Activated T-cell treated with anti-CD3 and anti-CD28 coated beads, Interleukin-2, amount 50 U/mL, for 48 hours (primary cell): ENCODE data around the gene CCNDBP1.
"Not testable (repeated sequence)": the region's sequence is repeated elsewhere in the genome, so short reads cannot be mapped to it uniquely, and the experiment has no call there.

Experiments used
- DNase-seq, 2 experiments: peaks; one replicate each; pipeline ENCODE4 v3.0.0-alpha.2; 2020

The CCNDBP1 gene

GRCh38 chr15:43194795-43195194 lies 9.6 kb downstream of the CCNDBP1 start:
- no peak for DNase-seq

GRCh38 chr15:43196760-43197548 lies 11.8 kb downstream of the CCNDBP1 start:
- DNase-seq: no peak

GRCh38 chr15:43197773-43198172 lies 12.6 kb downstream of the CCNDBP1 start:
- not testable (repeated sequence) for DNase-seq

- DNase-seq: not testable (repeated sequence)
These were observed 13.4 kb downstream of the CCNDBP1 start for GRCh38 chr15:43198556-43198955.

GRCh38 chr15:43198992-43199391 lies 13.8 kb downstream of the CCNDBP1 start:
- DNase-seq: no peak

- DNase-seq: no peak
These were observed 14.8 kb downstream of the CCNDBP1 start for GRCh38 chr15:43199945-43200488.

- DNase-seq: peak; percentile 64 to 70
These were observed 19.1 kb downstream of the CCNDBP1 start for GRCh38 chr15:43204016-43204901.

- DNase-seq: peak in 1 of 2 experiments; percentile 7
These were observed 20.9 kb downstream of the CCNDBP1 start for GRCh38 chr15:43206054-43206453.

- no peak for DNase-seq
These were observed 21.8 kb downstream of the CCNDBP1 start for GRCh38 chr15:43207024-43207423.

GRCh38 chr15:43208052-43209002 lies 23.1 kb downstream of the CCNDBP1 start:
- DNase-seq: peak in 1 of 2 experiments; percentile 7

- peak in 1 of 2 experiments; percentile 17 for DNase-seq
These were observed 24.0 kb downstream of the CCNDBP1 start for GRCh38 chr15:43209059-43209824.

GRCh38 chr15:43210172-43210745 lies 25.1 kb downstream of the CCNDBP1 start:
- DNase-seq: peak in 1 of 2 experiments; percentile 5

GRCh38 chr15:43210807-43211206 lies 25.6 kb downstream of the CCNDBP1 start:
- DNase-seq: no peak

- DNase-seq: no peak
These were observed 26.1 kb downstream of the CCNDBP1 start for GRCh38 chr15:43211224-43211735.

GRCh38 chr15:43212299-43212698 lies 27.1 kb downstream of the CCNDBP1 start:
- no peak for DNase-seq

GRCh38 chr15:43212951-43213350 lies 27.7 kb downstream of the CCNDBP1 start:
- DNase-seq: no peak

GRCh38 chr15:43213466-43213865 lies 28.3 kb downstream of the CCNDBP1 start:
- no peak for DNase-seq

- no peak for DNase-seq
These were observed 29.0 kb downstream of the CCNDBP1 start for GRCh38 chr15:43214169-43214568.

GRCh38 chr15:43214592-43215295 lies 29.5 kb downstream of the CCNDBP1 start:
- no peak for DNase-seq

- no peak for DNase-seq
These were observed 30.8 kb downstream of the CCNDBP1 start for GRCh38 chr15:43215961-43216360.
